Lower leg skin (tissue), 4 donors: ENCODE results near the gene NRXN3. TPM values are rescaled to one million over a fixed set of nuclear protein-coding genes. Genes with fewer than 3 reads are reported as not detected.

ENCODE experiments used
- DNase-seq, 2 donors: peaks; one replicate each; pipeline ENCODE4 v3.0.0-alpha.2; 2019; ENCODE audit warnings: low spot score in 2 of 2
- H3K4me3 ChIP-seq: fragments of 200-600 bp; sonication (generic); 2 replicates; pipeline ENCODE4 v1.5.1; 2017; ENCODE audit warnings: mild to moderate bottlenecking, low read depth; ENCODE audit not compliant: poor library complexity, severe bottlenecking
- CTCF ChIP-seq, 3 donors: fragments of 450-650 bp; IDR thresholded peaks; one replicate each; pipeline ENCODE4 v1.5.1; 2016; ENCODE audit warnings: antibody characterized with exemption in 3 of 3, mild to moderate bottlenecking in 3 of 3, moderate library complexity in 2 of 3
- POLR2A ChIP-seq, 2 donors: fragments of 450-650 bp; IDR thresholded peaks; one replicate each; pipeline ENCODE4 v1.6.1; 2016 to 2017; ENCODE audit warnings: antibody characterized with exemption in 2 of 2, mild to moderate bottlenecking in 1 of 2, moderate library complexity in 1 of 2
- WGBS, 2 donors: methylation state at CpG; one replicate each; pipeline ENCODE4 v1.1.5; 2018; 5-methylcytosine and 5-hydroxymethylcytosine counted together
- intact Hi-C: fragments of 100-400 bp; cut with DNase I; formaldehyde crosslinking; loops from one replicate; pipeline ENCODE4 v1.15.0; 2023; ENCODE audit warnings: low total_unique reads
- total RNA-seq, 4 donors: library from RNA; depleted of rRNA; stranded (reverse); fragments of >200 nt; gene quantifications; one replicate each; pipeline ENCODE4 v1.1.0, GENCODE V29; 2016

The NRXN3 gene
- total RNA-seq, 4 donors from 2014 or later = 0.61 to 2.4 (median 1.7) TPM

- intact Hi-C loops = no loop called here
- TF ChIP-seq CTCF (IDR thresholded peaks at IDR 0.05) (no peak), POLR2A (IDR thresholded peaks at IDR 0.05) (no peak)
- WGBS, 2 donors = 42 to 50% methylated on average over 6 of the region's 6 CpGs
- no peak overlapping the region for H3K4me3 ChIP-seq
- DNase-seq = peak in 1 of 2 donors; percentile 52
These were observed 1654.9 kb downstream of the NRXN3 start for GRCh38 chr14:79825046-79825521.

- H3K4me3 ChIP-seq = no peak overlapping the region
- 86 to 90% methylated on average over 2 of the region's 2 CpGs for WGBS, 2 donors
- TF ChIP-seq CTCF (IDR thresholded peaks at IDR 0.05) (no peak), POLR2A (IDR thresholded peaks at IDR 0.05) (no peak)
- intact Hi-C loops = no loop called here
- no peak for DNase-seq
These were observed 1656.2 kb downstream of the NRXN3 start for GRCh38 chr14:79826362-79826761.

- no peak overlapping the region for H3K4me3 ChIP-seq
- WGBS, 2 donors = 89 to 93% methylated on average over 3 of the region's 3 CpGs
- TF ChIP-seq CTCF (IDR thresholded peaks at IDR 0.05) = no peak
- TF ChIP-seq POLR2A (IDR thresholded peaks at IDR 0.05) = no peak
- DNase-seq = no peak
- intact Hi-C loops = no loop called here
These were observed 1659.4 kb downstream of the NRXN3 start for GRCh38 chr14:79829405-79830166.

GRCh38 chr14:79831195-79831892 lies 1661.2 kb downstream of the NRXN3 start:
- no peak overlapping the region for H3K4me3 ChIP-seq
- WGBS, 2 donors = 57% methylated on average over 10 of the region's 10 CpGs
- TF ChIP-seq POLR2A (IDR thresholded peaks at IDR 0.05) (no peak), CTCF (IDR thresholded peaks at IDR 0.05) (no peak)
- intact Hi-C loops = no loop called here
- DNase-seq = no peak

- TF ChIP-seq CTCF (IDR thresholded peaks at IDR 0.05) (no peak), POLR2A (IDR thresholded peaks at IDR 0.05) (no peak)
- 62 to 69% methylated on average over 3 of the region's 3 CpGs for WGBS, 2 donors
- intact Hi-C loops = no loop called here
- no peak overlapping the region for H3K4me3 ChIP-seq
- no peak for DNase-seq
These were observed 1663.6 kb downstream of the NRXN3 start for GRCh38 chr14:79833781-79834180.
